ENCODE measurements around the gene IL12A. TPM values are rescaled to one million over a fixed set of nuclear protein-coding genes. Genes with fewer than 3 reads are reported as not detected.

The IL12A gene
- total and polyA plus RNA-seq, 4 donors, result 0.08 to 0.25 (median 0.09) TPM; not detected in 1

DNA sequence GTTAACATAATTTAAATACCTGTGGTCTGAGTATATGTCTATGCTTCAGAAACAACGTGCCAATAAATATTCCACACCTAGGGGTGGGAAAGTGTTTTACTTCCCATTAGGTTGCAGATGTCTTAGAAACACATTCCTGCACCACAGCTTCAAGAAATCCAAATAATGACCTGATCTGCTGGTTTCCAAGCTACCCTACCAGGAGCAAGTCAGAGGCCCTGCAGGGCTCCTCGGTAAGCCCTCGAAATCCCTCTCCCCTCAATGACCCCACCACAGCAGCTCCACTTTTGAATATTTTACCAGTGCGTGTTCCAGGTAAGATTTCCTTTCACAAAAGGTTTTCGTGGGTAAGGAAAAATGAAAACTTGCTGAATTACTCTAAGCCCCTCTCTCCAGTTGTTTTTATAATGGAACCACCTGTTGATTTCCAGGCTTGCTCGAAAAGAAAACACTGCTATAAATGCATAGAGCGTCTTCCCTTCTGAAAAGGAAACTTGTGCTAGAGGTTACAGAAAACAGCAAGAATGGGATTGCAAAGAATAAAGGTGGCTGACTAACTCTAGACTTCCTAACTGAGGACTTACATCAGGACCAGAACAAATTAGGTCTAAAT, 12.6 kb downstream of the IL12A start:
- no peak overlapping the region for H3K9ac ChIP-seq (ENCODE audit: low read depth in 1 of 2, low read length in 2 of 2)
- H3K36me3 ChIP-seq (ENCODE audit: control insufficient read depth in 4 of 4, insufficient read depth in 3 of 4, low read depth in 1 of 4, low read length in 3 of 4), result no peaks in the 10 kb centered on the region
- WGBS, result 88% methylated on average over 7 of the region's 7 CpGs
- no peaks in the 10 kb centered on the region for H3K27me3 ChIP-seq (ENCODE audit: control insufficient read depth in 4 of 4, insufficient read depth in 4 of 4, low read length in 3 of 4)
- no peaks in the 10 kb centered on the region for H3K9me3 ChIP-seq (ENCODE audit: control insufficient read depth in 4 of 4, low read length in 3 of 4)
- H3K4me3 ChIP-seq (ENCODE audit: low read depth in 1 of 3, low read length in 3 of 3), result no peak overlapping the region
- no peak for DNase-seq (ENCODE audit: low spot score)
- H3K4me1 ChIP-seq (ENCODE audit: control insufficient read depth in 4 of 4, insufficient read depth in 4 of 4, low read length in 3 of 4), result no peaks in the 10 kb centered on the region
- no peak overlapping the region for H3K27ac ChIP-seq (ENCODE audit: low read depth in 1 of 2, low read length in 2 of 2)
- TF ChIP-seq, protein P1, sequence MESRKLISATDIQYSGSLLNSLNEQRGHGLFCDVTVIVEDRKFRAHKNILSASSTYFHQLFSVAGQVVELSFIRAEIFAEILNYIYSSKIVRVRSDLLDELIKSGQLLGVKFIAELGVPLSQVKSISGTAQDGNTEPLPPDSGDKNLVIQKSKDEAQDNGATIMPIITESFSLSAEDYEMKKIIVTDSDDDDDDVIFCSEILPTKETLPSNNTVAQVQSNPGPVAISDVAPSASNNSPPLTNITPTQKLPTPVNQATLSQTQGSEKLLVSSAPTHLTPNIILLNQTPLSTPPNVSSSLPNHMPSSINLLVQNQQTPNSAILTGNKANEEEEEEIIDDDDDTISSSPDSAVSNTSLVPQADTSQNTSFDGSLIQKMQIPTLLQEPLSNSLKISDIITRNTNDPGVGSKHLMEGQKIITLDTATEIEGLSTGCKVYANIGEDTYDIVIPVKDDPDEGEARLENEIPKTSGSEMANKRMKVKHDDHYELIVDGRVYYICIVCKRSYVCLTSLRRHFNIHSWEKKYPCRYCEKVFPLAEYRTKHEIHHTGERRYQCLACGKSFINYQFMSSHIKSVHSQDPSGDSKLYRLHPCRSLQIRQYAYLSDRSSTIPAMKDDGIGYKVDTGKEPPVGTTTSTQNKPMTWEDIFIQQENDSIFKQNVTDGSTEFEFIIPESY (IDR thresholded peaks at IDR 0.05), result no peak
- no peak for TF ChIP-seq JUND (IDR thresholded peaks at IDR 0.05)

DNA sequence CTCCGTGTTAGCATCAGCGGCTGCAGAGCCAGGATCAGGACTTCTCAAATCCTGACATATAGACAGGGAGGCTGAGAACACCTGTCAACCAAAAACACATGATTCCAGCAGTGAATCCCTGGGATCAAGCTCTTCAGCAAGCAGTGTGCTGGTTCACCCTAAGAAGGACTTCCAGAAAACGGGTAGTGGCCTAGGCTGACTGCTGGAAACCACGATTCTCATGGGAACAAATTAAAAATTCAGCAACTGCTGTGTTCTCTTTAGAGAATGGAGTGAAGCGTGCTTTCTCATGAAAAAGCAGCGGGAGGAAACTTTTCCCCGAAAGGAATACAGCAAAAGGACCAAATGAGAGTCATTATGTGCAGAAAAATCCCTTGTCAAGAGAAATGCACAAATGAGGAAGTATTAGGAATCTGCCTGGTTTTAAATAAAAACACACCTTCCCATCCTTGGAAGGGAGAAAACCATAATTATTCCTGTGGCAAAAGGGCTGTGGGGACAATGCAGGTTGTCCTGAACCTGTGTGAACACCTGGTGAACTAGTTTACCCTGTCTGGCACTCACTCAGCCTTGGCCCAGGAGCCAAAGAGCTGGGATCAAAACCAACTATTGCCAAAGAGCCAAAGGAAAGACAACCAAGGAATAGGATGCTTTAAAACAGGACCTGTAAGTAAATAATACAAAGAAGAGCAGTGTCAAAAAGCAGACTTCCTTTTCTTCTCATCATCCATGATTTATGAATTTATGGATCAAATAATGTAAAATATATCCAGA, 13.4 kb downstream of the IL12A start:
- no peak for DNase-seq (ENCODE audit: low spot score)
- Histone ChIP-seq H3K27me3 (ENCODE audit: control insufficient read depth in 4 of 4, insufficient read depth in 4 of 4, low read length in 3 of 4) (no peaks in the 10 kb centered on the region), H3K9ac (ENCODE audit: low read depth in 1 of 2, low read length in 2 of 2) (no peak overlapping the region), H3K4me1 (ENCODE audit: control insufficient read depth in 4 of 4, insufficient read depth in 4 of 4, low read length in 3 of 4) (peaks cover 0 to 2% (median 0%) of the 10 kb centered on the region in 4 donors), H3K36me3 (ENCODE audit: control insufficient read depth in 4 of 4, insufficient read depth in 3 of 4, low read depth in 1 of 4, low read length in 3 of 4) (no peaks in the 10 kb centered on the region), H3K27ac (ENCODE audit: low read depth in 1 of 2, low read length in 2 of 2) (no peak overlapping the region), H3K4me3 (ENCODE audit: low read depth in 1 of 3, low read length in 3 of 3) (no peak overlapping the region), H3K9me3 (ENCODE audit: control insufficient read depth in 4 of 4, low read length in 3 of 4) (no peaks in the 10 kb centered on the region)
- peak; percentile 28 to 67 for TF ChIP-seq RXRA (IDR thresholded peaks at IDR 0.05)
- no peak for TF ChIP-seq FOXA1 (IDR thresholded peaks at IDR 0.05)
- no peak for TF ChIP-seq JUND (IDR thresholded peaks at IDR 0.05)
- TF ChIP-seq HNF4A (conservative IDR thresholded peaks at IDR 0.05), result peak; percentile 10 to 52
- TF ChIP-seq RAD21 (IDR thresholded peaks at IDR 0.05), result peak in 1 of 2 donors; percentile 24
- TF ChIP-seq, protein P2, sequence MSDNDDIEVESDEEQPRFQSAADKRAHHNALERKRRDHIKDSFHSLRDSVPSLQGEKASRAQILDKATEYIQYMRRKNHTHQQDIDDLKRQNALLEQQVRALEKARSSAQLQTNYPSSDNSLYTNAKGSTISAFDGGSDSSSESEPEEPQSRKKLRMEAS (IDR thresholded peaks at IDR 0.05), result no peak
- no peak for TF ChIP-seq FOXA2 (IDR thresholded peaks at IDR 0.05)
- TF ChIP-seq, protein P1 (IDR thresholded peaks at IDR 0.05), result no peak
- WGBS, result 92% methylated on average over 7 of the region's 7 CpGs

DNA sequence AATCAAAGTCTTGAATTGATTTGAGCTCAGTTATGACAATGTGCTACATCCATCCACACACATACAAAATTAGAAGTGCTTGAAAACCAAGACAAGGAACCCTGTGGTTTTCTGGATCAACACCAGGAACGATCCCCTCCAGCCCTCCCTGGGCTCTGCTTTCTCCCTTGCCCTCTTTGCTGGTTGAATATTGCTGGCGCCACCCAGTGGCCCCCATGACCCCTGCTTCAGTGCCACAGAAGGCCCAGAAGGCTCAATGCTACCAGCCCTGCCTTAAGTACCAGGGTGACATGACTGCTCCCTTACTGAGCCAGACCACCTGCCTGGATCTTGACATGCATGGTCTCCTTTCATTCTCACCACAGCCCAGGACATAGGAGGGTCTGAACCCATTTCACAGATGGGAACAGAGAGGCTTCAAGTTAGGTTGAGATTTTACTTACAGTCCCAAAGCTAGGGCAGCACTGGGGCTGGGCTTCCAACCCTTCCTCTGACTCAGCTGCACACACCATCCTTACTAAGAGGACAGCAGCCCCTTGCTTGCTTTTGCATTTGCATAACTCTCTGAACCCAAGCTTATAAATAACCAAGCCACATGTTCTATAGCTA, 15.0 kb downstream of the IL12A start:
- H3K9me3 ChIP-seq (ENCODE audit: control insufficient read depth in 4 of 4, low read length in 3 of 4), result no peaks in the 10 kb centered on the region
- peak; percentile 52 for DNase-seq (ENCODE audit: low spot score)
- H3K4me1 ChIP-seq (ENCODE audit: control insufficient read depth in 4 of 4, insufficient read depth in 4 of 4, low read length in 3 of 4), result peaks cover 0 to 2% (median 0%) of the 10 kb centered on the region in 4 donors
- no peaks in the 10 kb centered on the region for H3K27me3 ChIP-seq (ENCODE audit: control insufficient read depth in 4 of 4, insufficient read depth in 4 of 4, low read length in 3 of 4)
- 7% methylated on average over 2 of the region's 2 CpGs for WGBS
- no peak overlapping the region for H3K27ac ChIP-seq (ENCODE audit: low read depth in 1 of 2, low read length in 2 of 2)
- no peaks in the 10 kb centered on the region for H3K36me3 ChIP-seq (ENCODE audit: control insufficient read depth in 4 of 4, insufficient read depth in 3 of 4, low read depth in 1 of 4, low read length in 3 of 4)
- no peak overlapping the region for H3K9ac ChIP-seq (ENCODE audit: low read depth in 1 of 2, low read length in 2 of 2)
- no peak for TF ChIP-seq JUND (IDR thresholded peaks at IDR 0.05)
- TF ChIP-seq, protein P3, sequence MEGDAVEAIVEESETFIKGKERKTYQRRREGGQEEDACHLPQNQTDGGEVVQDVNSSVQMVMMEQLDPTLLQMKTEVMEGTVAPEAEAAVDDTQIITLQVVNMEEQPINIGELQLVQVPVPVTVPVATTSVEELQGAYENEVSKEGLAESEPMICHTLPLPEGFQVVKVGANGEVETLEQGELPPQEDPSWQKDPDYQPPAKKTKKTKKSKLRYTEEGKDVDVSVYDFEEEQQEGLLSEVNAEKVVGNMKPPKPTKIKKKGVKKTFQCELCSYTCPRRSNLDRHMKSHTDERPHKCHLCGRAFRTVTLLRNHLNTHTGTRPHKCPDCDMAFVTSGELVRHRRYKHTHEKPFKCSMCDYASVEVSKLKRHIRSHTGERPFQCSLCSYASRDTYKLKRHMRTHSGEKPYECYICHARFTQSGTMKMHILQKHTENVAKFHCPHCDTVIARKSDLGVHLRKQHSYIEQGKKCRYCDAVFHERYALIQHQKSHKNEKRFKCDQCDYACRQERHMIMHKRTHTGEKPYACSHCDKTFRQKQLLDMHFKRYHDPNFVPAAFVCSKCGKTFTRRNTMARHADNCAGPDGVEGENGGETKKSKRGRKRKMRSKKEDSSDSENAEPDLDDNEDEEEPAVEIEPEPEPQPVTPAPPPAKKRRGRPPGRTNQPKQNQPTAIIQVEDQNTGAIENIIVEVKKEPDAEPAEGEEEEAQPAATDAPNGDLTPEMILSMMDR (IDR thresholded peaks at IDR 0.05; ENCODE audit: low read depth, low read length, missing input control), result peak; percentile 42
- TF ChIP-seq RAD21 (IDR thresholded peaks at IDR 0.05), result peak; percentile 66 to 81
- no peak overlapping the region for H3K4me3 ChIP-seq (ENCODE audit: low read depth in 1 of 3, low read length in 3 of 3)

Measured in liver (tissue), 9 donors.